Natural killer cell (primary cell): ENCODE results near the gene ADCY5. TPM values are rescaled to one million over a fixed set of nuclear protein-coding genes. Genes with fewer than 3 reads are reported as not detected.

Experiments
- ATAC-seq, 3 donors: fragments of 150-1000 bp in 2 of 3; fragments of 200-7000 bp in 1 of 3; cut with Tn5 transposase; 1 replicate in 1 of 3; 2 replicates in 2 of 3; pipeline ENCODE4 v1.10.0; 2021; ENCODE audit warnings: mild to moderate bottlenecking in 2 of 3, moderate library complexity in 2 of 3
- DNase-seq, 2 donors: peaks; one replicate each; pipeline versions ENCODE4 v3.0.0 to v3.0.0-alpha.2; 2013 to 2021; ENCODE audit warnings: mixed read lengths in 1 of 2
- H3K27ac ChIP-seq: one replicate; pipeline ENCODE4 v1.5.1; 2013; ENCODE audit warnings: mild to moderate bottlenecking, low read length
- H3K27me3 ChIP-seq: one replicate; pipeline ENCODE4 v1.6.1; 2013; ENCODE audit warnings: low read length; ENCODE audit not compliant: control insufficient read depth, insufficient read depth
- H3K36me3 ChIP-seq: one replicate; pipeline ENCODE4 v1.6.1; 2013; ENCODE audit warnings: low read length; ENCODE audit not compliant: control insufficient read depth, insufficient read depth
- H3K4me1 ChIP-seq: one replicate; pipeline ENCODE4 v1.6.1; 2013; ENCODE audit warnings: low read length; ENCODE audit not compliant: control insufficient read depth, insufficient read depth
- H3K4me3 ChIP-seq: one replicate; pipeline ENCODE4 v1.5.1; 2013; ENCODE audit warnings: low read length
- H3K9me3 ChIP-seq: one replicate; pipeline ENCODE4 v1.6.1; 2013; ENCODE audit warnings: low read length; ENCODE audit not compliant: control insufficient read depth, insufficient read depth
- H3K27ac Mint-ChIP-seq, 2 donors: one replicate each; pipeline ENCODE4 v1.8.0; 2022; ENCODE audit warnings: mild to moderate bottlenecking in 2 of 2, mixed read lengths in 2 of 2, moderate library complexity in 1 of 2
- H3K27me3 Mint-ChIP-seq, 2 donors: one replicate each; pipeline ENCODE4 v1.8.0; 2022; ENCODE audit warnings: low read depth in 2 of 2, mixed read lengths in 2 of 2
- H3K36me3 Mint-ChIP-seq: one replicate; pipeline ENCODE4 v1.8.0; 2022; ENCODE audit warnings: mixed read lengths
- H3K4me1 Mint-ChIP-seq, 2 donors: one replicate each; pipeline ENCODE4 v1.8.0; 2022; ENCODE audit warnings: mixed read lengths in 2 of 2
- H3K4me3 Mint-ChIP-seq: one replicate; pipeline ENCODE4 v1.8.0; 2022; ENCODE audit warnings: mild to moderate bottlenecking, moderate library complexity, mixed read lengths
- H3K9me3 Mint-ChIP-seq, 2 donors: one replicate each; pipeline ENCODE4 v1.8.0; 2022; ENCODE audit warnings: mixed read lengths in 2 of 2
- CTCF ChIP-seq: fragments of 200-600 bp; IDR thresholded peaks from one replicate; pipeline ENCODE4 v1.8.0; 2022; ENCODE audit warnings: antibody characterized with exemption
- WGBS: methylation state at CpG from one replicate; pipeline ENCODE4 v1.1.7; 2013; ENCODE audit warnings: missing lambda C conversion rate; ENCODE audit not compliant: insufficient coverage; 5-methylcytosine and 5-hydroxymethylcytosine counted together
- intact Hi-C: fragments of 100-400 bp; cut with micrococcal nuclease; formaldehyde crosslinking; loops from one replicate; pipeline ENCODE4 v1.14.2; 2022
- total RNA-seq, 4 donors: library from RNA; stranded (reverse); fragments of 120-200 nt in 1 of 4; gene quantifications; one replicate each; pipeline versions ENCODE4 v1.2.3 to v1.2.4, GENCODE V29; 2013 to 2022

The ADCY5 gene
- total RNA-seq, 3 donors from 2014 or later (not counting 1 experiment from before 2014, with no cell fraction given), result not detected

- ATAC-seq, result no peak
- Mint-ChIP-seq H3K4me3 (no peak overlapping the region), H3K4me1 (peaks cover 7 to 8% of the 10 kb centered on the region in 2 donors), H3K27me3 (no peaks in the 10 kb centered on the region), H3K36me3 (no peaks in the 10 kb centered on the region), H3K9me3 (no peaks in the 10 kb centered on the region), H3K27ac (no peak overlapping the region)
- Histone ChIP-seq H3K36me3 (peaks cover 5% of the 10 kb centered on the region), H3K4me1 (no peaks in the 10 kb centered on the region), H3K4me3 (no peak overlapping the region), H3K9me3 (no peaks in the 10 kb centered on the region), H3K27me3 (no peaks in the 10 kb centered on the region), H3K27ac (no peak overlapping the region)
- 100% methylated on average over 2 of the region's 2 CpGs for WGBS
- no peak for TF ChIP-seq CTCF
- intact Hi-C loops, result no loop called here
- no peak for DNase-seq
These were observed 176.3 kb downstream of the ADCY5 start for GRCh38 chr3:123272547-123272946.

DNA sequence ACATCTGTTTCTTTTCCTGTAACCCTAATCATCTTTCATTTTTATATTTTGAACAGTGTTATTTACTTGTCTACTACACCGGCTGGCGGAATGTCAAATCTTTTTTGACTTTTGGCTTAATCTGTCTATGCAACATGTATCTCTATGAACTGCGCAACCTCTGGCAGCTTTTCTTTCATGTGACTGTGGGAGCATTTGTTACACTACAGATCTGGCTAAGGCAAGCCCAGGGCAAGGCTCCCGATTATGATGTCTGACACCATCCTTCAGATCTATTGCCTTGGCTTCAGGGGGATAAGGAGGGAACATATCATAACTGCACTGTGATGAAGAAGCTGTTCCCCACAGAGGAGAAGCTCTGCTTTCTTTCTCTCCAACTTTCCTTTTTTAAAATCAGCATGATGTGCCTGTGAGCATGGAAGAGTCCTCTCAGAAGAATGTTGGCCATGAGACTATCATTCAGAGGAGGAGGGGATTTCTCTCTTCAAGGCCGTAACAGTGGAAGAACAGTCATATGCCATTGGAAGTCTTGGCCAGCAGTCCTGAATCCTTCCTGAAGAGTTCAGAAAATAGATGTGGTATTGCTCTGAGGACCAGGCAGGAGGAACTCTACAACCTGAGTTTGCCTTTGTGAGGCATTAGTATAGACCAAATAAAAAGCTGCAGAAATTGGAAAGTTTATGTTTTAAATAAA is 177.3 kb downstream of the ADCY5 start:
- H3K27me3 ChIP-seq, result no peaks in the 10 kb centered on the region
- H3K27ac ChIP-seq, result no peak overlapping the region
- Mint-ChIP-seq H3K4me3 (no peak overlapping the region), H3K4me1 (peaks cover 1 to 5% of the 10 kb centered on the region in 2 donors), H3K27ac (no peak overlapping the region), H3K9me3 (no peaks in the 10 kb centered on the region), H3K36me3 (no peaks in the 10 kb centered on the region), H3K27me3 (no peaks in the 10 kb centered on the region)
- intact Hi-C loops, result no loop called here
- no peaks in the 10 kb centered on the region for H3K4me1 ChIP-seq
- no peak overlapping the region for H3K4me3 ChIP-seq
- no peaks in the 10 kb centered on the region for H3K9me3 ChIP-seq
- 80% methylated on average over 5 of the region's 5 CpGs for WGBS
- ATAC-seq (no peak), DNase-seq (no peak)
- H3K36me3 ChIP-seq, result peaks cover 5% of the 10 kb centered on the region
- TF ChIP-seq CTCF, result no peak

- no peaks in the 10 kb centered on the region for H3K36me3 Mint-ChIP-seq
- no peaks in the 10 kb centered on the region for H3K9me3 ChIP-seq
- ATAC-seq, result no peak
- WGBS, result 95% methylated on average over 2 of the region's 2 CpGs
- no peaks in the 10 kb centered on the region for H3K4me1 ChIP-seq
- H3K27ac Mint-ChIP-seq, result no peak overlapping the region
- H3K36me3 ChIP-seq, result peaks cover 5% of the 10 kb centered on the region
- no peak overlapping the region for H3K27ac ChIP-seq
- H3K4me1 Mint-ChIP-seq, result peaks cover 0 to 5% of the 10 kb centered on the region in 2 donors
- no peaks in the 10 kb centered on the region for H3K9me3 Mint-ChIP-seq
- H3K4me3 ChIP-seq, result no peak overlapping the region
- no peaks in the 10 kb centered on the region for H3K27me3 ChIP-seq
- no peak for DNase-seq
- no peak for TF ChIP-seq CTCF
- no peak overlapping the region for H3K4me3 Mint-ChIP-seq
- H3K27me3 Mint-ChIP-seq, result no peaks in the 10 kb centered on the region
- intact Hi-C loops, result no loop called here
These were observed 178.1 kb downstream of the ADCY5 start for GRCh38 chr3:123270818-123271217.

DNA sequence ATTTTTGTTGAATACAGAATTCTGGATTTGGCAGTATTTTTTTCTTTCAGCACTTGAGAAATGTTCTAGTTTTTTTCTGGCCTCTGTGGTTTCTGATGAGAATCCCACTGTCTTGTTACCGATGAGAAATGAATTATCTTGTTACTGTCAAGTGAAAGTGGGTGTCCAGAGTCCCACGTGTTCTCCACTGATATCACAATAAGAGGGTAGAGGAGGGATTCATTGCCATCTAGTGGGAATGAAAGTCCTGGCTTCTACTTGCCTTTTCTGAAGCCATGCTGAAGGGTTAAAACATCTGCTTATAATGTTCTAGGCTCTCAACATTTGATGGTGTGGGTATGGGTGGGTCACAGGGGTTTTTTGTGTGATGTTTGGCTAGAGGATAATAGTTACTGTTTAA is 181.1 kb downstream of the ADCY5 start:
- Histone ChIP-seq H3K27ac (no peak overlapping the region), H3K27me3 (no peaks in the 10 kb centered on the region), H3K4me3 (no peak overlapping the region), H3K4me1 (no peaks in the 10 kb centered on the region), H3K9me3 (no peaks in the 10 kb centered on the region), H3K36me3 (peaks cover 5% of the 10 kb centered on the region)
- whole genome bisulfite sequencing, result 81% methylated on average over 2 of the region's 2 CpGs
- peaks cover 0 to 5% of the 10 kb centered on the region in 2 donors for H3K4me1 Mint-ChIP-seq
- intact Hi-C loops, result no loop called here
- ATAC-seq, result no peak
- no peaks in the 10 kb centered on the region for H3K36me3 Mint-ChIP-seq
- H3K27me3 Mint-ChIP-seq, result no peaks in the 10 kb centered on the region
- H3K4me3 Mint-ChIP-seq, result no peak overlapping the region
- no peak for DNase-seq
- H3K27ac Mint-ChIP-seq, result no peak overlapping the region
- no peak for TF ChIP-seq CTCF
- H3K9me3 Mint-ChIP-seq, result no peaks in the 10 kb centered on the region
